Measurements from ENCODE around the gene KLHL22.
"Not testable (repeated sequence)": the region's sequence is repeated elsewhere in the genome, so short reads cannot be mapped to it uniquely, and the experiment has no call there.

KLHL22 gene, protein sequence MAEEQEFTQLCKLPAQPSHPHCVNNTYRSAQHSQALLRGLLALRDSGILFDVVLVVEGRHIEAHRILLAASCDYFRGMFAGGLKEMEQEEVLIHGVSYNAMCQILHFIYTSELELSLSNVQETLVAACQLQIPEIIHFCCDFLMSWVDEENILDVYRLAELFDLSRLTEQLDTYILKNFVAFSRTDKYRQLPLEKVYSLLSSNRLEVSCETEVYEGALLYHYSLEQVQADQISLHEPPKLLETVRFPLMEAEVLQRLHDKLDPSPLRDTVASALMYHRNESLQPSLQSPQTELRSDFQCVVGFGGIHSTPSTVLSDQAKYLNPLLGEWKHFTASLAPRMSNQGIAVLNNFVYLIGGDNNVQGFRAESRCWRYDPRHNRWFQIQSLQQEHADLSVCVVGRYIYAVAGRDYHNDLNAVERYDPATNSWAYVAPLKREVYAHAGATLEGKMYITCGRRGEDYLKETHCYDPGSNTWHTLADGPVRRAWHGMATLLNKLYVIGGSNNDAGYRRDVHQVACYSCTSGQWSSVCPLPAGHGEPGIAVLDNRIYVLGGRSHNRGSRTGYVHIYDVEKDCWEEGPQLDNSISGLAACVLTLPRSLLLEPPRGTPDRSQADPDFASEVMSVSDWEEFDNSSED

DNA sequence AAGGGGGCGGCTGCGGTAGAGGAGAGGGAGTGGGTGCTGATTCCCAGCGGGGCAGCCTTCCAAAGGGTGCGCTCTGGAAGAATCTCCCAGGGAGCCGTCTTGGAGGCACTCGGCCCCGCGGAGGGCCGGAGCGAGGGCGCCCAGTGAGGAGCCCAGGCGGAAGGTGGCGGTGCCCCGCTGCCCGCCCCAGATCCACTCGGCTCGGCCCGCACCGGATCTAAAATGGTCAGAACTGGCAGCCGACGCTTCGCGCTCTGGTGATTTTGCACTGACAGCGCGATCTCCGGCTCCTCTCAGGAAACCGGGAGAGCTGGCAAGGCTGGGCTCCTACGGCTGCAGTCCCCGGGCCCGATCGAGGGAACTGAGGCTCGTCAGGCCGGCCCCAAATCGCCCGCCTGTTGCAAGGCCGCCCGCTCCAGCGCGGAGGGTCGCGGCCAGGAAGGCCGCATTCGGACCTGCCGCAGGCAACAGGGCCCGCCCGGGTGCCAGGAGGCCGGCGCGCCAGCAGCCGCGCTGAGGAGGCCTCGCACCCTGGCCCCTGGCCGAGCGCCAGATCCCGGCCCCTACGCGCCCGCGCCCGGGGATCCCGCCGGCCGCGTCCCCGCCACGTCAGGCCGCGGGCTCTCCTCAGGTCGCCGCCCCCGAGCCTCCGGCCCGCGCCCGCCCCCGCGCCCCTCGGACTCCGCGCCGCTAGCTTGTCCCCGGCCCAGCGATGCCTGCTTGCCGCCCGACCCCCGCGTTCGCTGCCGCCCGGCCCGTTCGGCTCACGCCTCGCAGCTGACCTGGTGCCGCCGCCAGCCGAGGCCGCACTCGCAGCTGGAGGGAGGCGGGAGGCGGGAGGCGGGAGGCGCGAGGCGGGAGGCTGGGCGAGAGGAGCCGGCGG, at the start of gene KLHL22:
Gene KLHL22 (minus strand): TSS at position 818 of the 883 bp plus-strand sequence. CDS start 6,584 bp downstream, outside the sequence.
- H3K4me3 ChIP-seq (ENCODE audit: low read length) = peak within 1 kb of the TSS; percentile 88
- H3K36me3 ChIP-seq (ENCODE audit: control insufficient read depth, insufficient read depth, low read length) = no peaks in the 10 kb centered on the region
- H3K4me1 ChIP-seq (ENCODE audit: control insufficient read depth, insufficient read depth, low read length) = peaks cover 14% of the 10 kb centered on the region
- H3K9me3 ChIP-seq (ENCODE audit: control insufficient read depth, low read length) = no peaks in the 10 kb centered on the region
- H3K9ac ChIP-seq (ENCODE audit: low read length) = peak within 1 kb of the TSS; percentile 93
- no peaks in the 10 kb centered on the region for H3K27me3 ChIP-seq (ENCODE audit: control insufficient read depth, insufficient read depth, low read length)

DNA sequence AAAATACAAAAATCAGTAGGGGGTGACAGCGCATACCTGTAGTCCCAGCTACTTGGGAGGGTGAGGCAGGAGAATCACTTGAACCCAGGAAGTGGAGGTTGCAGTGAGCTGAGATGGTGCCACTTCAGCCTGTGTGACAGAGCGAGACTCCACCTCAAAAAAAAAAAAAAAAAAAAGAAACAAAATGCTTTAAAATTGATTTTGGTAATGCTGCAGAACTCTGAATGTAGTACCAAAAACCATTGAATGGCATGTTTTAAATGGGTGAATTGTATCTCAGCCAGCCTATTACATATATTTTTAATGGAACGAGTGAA, 49.7 kb upstream of the KLHL22 start:
- not testable (repeated sequence) for H3K4me3 ChIP-seq (ENCODE audit: low read length); H3K4me1 ChIP-seq (ENCODE audit: control insufficient read depth, insufficient read depth, low read length); H3K36me3 ChIP-seq (ENCODE audit: control insufficient read depth, insufficient read depth, low read length); H3K9me3 ChIP-seq (ENCODE audit: control insufficient read depth, low read length); H3K27me3 ChIP-seq (ENCODE audit: control insufficient read depth, insufficient read depth, low read length); H3K9ac ChIP-seq (ENCODE audit: low read length)

DNA sequence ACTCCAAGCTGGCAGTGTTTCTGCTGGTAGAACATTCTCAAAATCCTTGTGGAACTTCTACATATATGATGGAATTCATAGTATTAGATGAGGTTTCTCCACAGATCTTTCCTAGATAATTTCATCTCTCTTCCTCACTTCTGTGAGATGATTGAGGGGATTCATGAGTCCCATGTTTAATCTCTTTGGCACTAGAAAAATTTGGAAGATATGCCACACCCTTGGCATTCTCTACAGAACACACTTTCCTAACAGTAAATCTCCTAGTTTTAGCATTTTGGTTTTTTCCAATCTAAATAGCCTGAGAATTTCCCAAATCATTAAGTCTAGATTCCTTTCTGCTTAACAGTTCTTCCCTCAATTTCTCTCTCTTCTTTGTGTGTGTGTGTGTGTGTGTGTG, 47.1 kb upstream of the KLHL22 start:
- H3K36me3 ChIP-seq (ENCODE audit: control insufficient read depth, insufficient read depth, low read length) = no peaks in the 10 kb centered on the region

DNA sequence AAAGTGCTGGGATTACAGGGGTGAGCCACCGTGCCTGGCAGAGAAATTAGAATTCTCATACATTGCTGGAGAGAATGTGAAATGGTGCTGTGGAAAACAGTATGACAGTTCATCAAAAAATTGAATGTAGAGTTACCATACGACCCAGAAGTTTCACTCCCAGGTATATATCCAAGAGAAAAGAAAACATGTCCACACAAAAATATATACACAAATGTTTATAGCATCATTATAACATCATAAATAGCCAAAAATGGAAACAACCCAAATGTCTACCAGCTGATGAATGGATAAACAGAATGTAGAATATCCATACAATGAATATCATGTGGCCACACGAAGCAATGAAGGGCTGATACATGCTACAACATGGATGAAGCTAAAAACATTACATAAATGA, 46.5 kb upstream of the KLHL22 start:
- no peak overlapping the region for H3K9ac ChIP-seq (ENCODE audit: low read length)
- H3K4me3 ChIP-seq (ENCODE audit: low read length) = no peak overlapping the region
- no peaks in the 10 kb centered on the region for H3K9me3 ChIP-seq (ENCODE audit: control insufficient read depth, low read length)
- no peaks in the 10 kb centered on the region for H3K36me3 ChIP-seq (ENCODE audit: control insufficient read depth, insufficient read depth, low read length)
- H3K27me3 ChIP-seq (ENCODE audit: control insufficient read depth, insufficient read depth, low read length) = no peaks in the 10 kb centered on the region
- H3K4me1 ChIP-seq (ENCODE audit: control insufficient read depth, insufficient read depth, low read length) = no peaks in the 10 kb centered on the region

More for the DNA sequence above, 47.1 kb upstream of the KLHL22 start:
- Histone ChIP-seq H3K4me3 (ENCODE audit: low read length) (no peak overlapping the region), H3K4me1 (ENCODE audit: control insufficient read depth, insufficient read depth, low read length) (no peaks in the 10 kb centered on the region), H3K9ac (ENCODE audit: low read length) (no peak overlapping the region), H3K9me3 (ENCODE audit: control insufficient read depth, low read length) (no peaks in the 10 kb centered on the region), H3K27me3 (ENCODE audit: control insufficient read depth, insufficient read depth, low read length) (no peaks in the 10 kb centered on the region)

DNA sequence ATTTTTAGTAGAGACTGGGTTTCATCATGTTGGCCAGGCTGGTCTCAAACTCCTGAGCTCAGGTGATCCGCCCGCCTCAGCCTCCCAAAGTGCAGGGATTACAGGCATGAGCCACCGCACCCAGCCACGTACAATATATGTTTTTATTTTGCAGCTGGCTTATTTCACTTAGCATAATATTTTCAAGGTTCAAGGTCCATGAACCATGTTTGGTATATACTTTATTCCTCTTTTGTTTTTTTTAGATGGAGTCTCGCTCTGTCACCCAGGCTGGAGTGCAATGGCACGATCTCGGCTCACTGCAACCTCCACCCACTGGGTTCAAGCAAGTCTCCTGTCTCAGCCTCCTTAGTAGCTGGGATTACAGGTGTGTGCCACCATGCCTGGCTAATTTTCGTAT, 43.3 kb upstream of the KLHL22 start:
- not testable (repeated sequence) for H3K9me3 ChIP-seq (ENCODE audit: control insufficient read depth, low read length); H3K27me3 ChIP-seq (ENCODE audit: control insufficient read depth, insufficient read depth, low read length); H3K36me3 ChIP-seq (ENCODE audit: control insufficient read depth, insufficient read depth, low read length); H3K4me1 ChIP-seq (ENCODE audit: control insufficient read depth, insufficient read depth, low read length); H3K4me3 ChIP-seq (ENCODE audit: low read length); H3K9ac ChIP-seq (ENCODE audit: low read length)

DNA sequence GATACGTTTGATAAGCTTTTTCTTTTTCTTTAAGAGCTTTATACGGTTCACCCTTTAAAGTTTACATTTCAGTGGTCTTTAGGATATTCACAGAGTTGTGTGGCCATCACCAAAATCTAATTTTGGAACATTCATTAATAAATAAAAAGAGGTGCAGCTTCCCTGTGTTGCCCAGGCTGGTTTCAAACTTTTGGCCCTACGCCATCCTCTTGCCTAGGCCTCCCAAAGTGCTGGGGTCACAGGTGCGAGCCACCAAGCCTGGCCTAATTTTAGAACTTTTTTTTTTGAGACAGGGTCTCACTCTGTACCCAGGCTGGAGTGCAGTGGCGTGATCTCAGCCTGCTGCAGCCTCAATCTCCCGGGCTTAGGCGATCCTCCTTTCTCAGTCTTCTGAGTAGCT, 42.4 kb upstream of the KLHL22 start:
- no peaks in the 10 kb centered on the region for H3K4me1 ChIP-seq (ENCODE audit: control insufficient read depth, insufficient read depth, low read length)
- H3K4me3 ChIP-seq (ENCODE audit: low read length) = no peak overlapping the region
- no peak overlapping the region for H3K9ac ChIP-seq (ENCODE audit: low read length)
- H3K9me3 ChIP-seq (ENCODE audit: control insufficient read depth, low read length) = no peaks in the 10 kb centered on the region
- H3K27me3 ChIP-seq (ENCODE audit: control insufficient read depth, insufficient read depth, low read length) = no peaks in the 10 kb centered on the region
- H3K36me3 ChIP-seq (ENCODE audit: control insufficient read depth, insufficient read depth, low read length) = no peaks in the 10 kb centered on the region

DNA sequence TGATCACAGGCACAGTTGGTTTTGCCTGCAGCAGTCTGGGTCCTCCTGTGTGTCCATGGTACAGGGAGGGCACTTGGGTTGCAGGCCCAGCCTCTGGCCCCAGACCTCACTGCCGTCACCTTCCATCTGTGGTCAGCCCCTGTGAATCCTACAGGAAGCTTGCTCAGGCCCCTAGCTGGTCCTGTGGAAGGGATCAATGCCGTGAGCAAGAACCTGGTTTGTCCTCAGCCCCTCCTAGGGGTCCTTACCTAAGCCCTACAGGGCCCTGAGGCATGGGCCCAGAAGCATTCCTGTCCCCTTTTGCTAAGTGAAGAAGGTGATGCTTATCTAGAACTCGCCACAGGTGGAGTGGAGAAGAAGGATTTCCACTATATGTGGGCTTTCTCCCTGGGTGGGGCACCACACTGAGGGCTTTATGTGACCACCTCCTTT, 41.7 kb upstream of the KLHL22 start:
- H3K4me1 ChIP-seq (ENCODE audit: control insufficient read depth, insufficient read depth, low read length) = peaks cover 3% of the 10 kb centered on the region
- H3K9me3 ChIP-seq (ENCODE audit: control insufficient read depth, low read length) = no peaks in the 10 kb centered on the region
- no peak overlapping the region for H3K4me3 ChIP-seq (ENCODE audit: low read length)
- no peaks in the 10 kb centered on the region for H3K27me3 ChIP-seq (ENCODE audit: control insufficient read depth, insufficient read depth, low read length)
- no peaks in the 10 kb centered on the region for H3K36me3 ChIP-seq (ENCODE audit: control insufficient read depth, insufficient read depth, low read length)
- H3K9ac ChIP-seq (ENCODE audit: low read length) = no peak overlapping the region

DNA sequence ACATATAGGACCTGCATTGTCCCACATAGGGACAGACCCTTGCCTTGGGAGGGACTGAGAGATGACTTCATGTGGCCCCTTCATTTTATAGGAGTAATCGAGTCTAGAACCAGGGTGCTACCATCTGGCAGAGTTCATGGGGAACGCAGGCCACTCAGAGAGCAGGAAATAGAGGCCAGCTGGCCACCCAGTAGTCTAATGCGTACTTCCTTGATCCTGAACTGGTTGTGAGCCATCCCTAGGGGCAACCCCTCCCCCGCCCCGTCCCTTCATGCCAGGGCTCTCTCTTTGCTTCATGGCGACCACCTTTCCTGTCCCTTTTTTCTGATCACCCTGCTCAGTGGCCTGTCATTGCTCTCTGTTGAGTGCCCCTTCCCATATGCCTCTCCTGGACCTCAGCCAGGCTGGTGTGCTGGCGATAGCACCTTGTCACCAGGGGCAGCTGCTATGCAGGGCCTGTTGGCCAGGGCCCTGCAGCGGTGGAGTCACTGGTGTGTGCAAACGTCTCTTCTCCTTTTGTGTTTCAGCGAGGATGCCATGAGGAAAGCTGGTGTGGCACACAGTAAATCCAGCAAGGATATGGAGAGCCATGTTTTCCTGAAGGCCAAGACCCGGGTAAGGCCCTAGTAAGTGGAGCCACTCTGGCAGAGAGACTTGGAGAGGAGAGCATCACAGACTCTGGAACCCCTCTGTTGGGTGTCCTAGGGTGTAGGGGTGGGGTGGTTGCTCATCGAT, 41.2 kb upstream of the KLHL22 start:
- Histone ChIP-seq H3K9ac (ENCODE audit: low read length) (no peak overlapping the region), H3K9me3 (ENCODE audit: control insufficient read depth, low read length) (no peaks in the 10 kb centered on the region), H3K27me3 (ENCODE audit: control insufficient read depth, insufficient read depth, low read length) (no peaks in the 10 kb centered on the region), H3K36me3 (ENCODE audit: control insufficient read depth, insufficient read depth, low read length) (no peaks in the 10 kb centered on the region), H3K4me3 (ENCODE audit: low read length) (no peak overlapping the region), H3K4me1 (ENCODE audit: control insufficient read depth, insufficient read depth, low read length) (peaks cover 9% of the 10 kb centered on the region)

DNA sequence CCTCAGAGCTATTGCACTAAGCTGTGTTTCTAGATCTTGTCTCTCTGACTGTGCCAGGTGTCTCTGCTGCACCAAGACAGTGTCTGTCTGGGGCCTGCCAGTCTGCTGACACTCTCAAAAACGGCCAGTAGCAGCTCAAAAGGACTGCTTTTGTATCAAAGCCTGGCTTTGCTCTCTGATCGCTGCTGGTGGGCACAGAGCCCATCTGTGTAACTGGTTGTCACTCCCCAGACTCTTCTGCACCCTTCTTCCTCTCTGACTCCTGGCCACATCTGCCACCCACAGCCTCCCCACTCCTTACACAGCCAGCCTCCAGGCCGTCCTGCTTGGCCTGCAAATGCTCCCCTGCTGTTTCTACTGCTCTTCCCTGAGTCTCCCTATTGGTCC, 38.3 kb upstream of the KLHL22 start:
- Histone ChIP-seq H3K4me3 (ENCODE audit: low read length) (no peak overlapping the region), H3K9ac (ENCODE audit: low read length) (no peak overlapping the region), H3K9me3 (ENCODE audit: control insufficient read depth, low read length) (no peaks in the 10 kb centered on the region), H3K36me3 (ENCODE audit: control insufficient read depth, insufficient read depth, low read length) (peaks cover under 1% of the 10 kb centered on the region), H3K27me3 (ENCODE audit: control insufficient read depth, insufficient read depth, low read length) (no peaks in the 10 kb centered on the region), H3K4me1 (ENCODE audit: control insufficient read depth, insufficient read depth, low read length) (peaks cover 28% of the 10 kb centered on the region)

DNA sequence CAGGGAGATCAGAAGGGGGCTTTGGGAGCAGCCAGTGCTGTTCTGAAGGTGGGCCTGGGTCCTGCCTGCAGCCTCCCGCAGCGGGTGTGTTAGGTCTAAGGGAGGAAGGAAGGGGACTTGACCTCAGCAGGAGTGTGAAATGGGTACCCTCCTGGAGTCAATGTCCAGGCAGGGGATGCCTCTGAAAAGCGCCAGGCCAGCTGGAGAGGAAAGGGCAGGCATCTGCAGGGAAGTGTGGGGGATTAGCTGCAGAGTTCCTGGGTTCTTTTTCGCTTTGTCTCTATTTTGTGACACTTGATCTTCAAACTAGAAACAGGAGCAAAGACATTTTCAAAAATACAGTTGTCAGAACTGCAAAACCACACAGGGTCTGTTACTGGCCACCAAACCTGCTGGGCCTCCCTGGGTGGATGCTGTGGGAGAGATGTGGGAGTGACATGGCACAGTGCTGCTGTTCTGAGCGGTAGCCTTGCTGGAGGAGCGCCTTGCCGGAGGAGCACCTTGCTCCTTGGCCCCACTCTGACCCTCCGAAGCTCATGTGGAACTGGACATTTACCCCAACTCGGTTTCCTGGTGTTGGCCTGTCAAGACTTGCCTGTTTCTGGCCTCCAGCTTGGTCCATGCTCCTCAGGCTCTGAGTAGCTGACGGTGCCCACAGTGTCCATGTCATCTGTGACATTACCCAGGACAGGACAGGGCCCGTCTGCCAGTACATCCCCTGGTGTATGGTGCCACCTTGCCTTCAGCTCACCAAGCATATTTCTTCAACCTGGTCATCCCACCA, 37.7 kb upstream of the KLHL22 start:
- peaks cover 6% of the 10 kb centered on the region for H3K36me3 ChIP-seq (ENCODE audit: control insufficient read depth, insufficient read depth, low read length)
- H3K9me3 ChIP-seq (ENCODE audit: control insufficient read depth, low read length) = no peaks in the 10 kb centered on the region
- no peak overlapping the region for H3K4me3 ChIP-seq (ENCODE audit: low read length)
- H3K9ac ChIP-seq (ENCODE audit: low read length) = no peak overlapping the region
- peaks cover 28% of the 10 kb centered on the region for H3K4me1 ChIP-seq (ENCODE audit: control insufficient read depth, insufficient read depth, low read length)
- H3K27me3 ChIP-seq (ENCODE audit: control insufficient read depth, insufficient read depth, low read length) = no peaks in the 10 kb centered on the region

Measured in mucosa of stomach (tissue), 1 donor.